Testis (tissue), 2 donors: Measurements from ENCODE around the gene GJA8.

Source experiments
- POLR2A ChIP-seq: fragments of 450-650 bp; IDR thresholded peaks from one replicate; pipeline ENCODE4 v1.6.1; 2017; ENCODE audit warnings: antibody characterized with exemption, mild to moderate bottlenecking, moderate library complexity
- TF ChIP-seq, protein P1 (sequence below), 3 experiments: fragments of 450-650 bp in 2 of 3; fragments of 200-600 bp in 1 of 3; sonication (generic) in 1 of 3; IDR thresholded peaks; one replicate each; pipeline ENCODE4 v1.5.1; 2016 to 2019; ENCODE audit warnings: antibody characterized with exemption in 3 of 3, mild to moderate bottlenecking in 2 of 3, moderate library complexity in 1 of 3

DNA sequence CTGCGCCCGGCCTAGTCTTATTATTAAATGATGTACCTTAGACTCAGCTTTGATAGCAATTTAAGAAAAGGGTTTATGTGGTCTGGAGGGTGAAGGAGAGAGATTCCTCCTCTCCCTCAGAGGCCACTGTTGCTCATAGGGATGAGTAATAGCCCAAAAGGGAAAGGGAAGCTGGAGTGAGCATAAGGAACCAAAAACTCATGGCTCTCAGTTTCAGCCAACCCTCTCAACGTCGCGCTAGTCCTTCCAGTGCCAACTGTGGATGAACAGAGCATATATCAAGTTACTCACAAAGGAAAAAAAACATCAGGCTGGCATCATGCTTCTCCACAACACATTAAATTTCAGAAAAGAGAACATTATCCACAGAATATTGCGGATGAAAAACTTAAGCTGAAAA is 17.3 kb downstream of the GJA8 start:
- TF ChIP-seq, protein P1, sequence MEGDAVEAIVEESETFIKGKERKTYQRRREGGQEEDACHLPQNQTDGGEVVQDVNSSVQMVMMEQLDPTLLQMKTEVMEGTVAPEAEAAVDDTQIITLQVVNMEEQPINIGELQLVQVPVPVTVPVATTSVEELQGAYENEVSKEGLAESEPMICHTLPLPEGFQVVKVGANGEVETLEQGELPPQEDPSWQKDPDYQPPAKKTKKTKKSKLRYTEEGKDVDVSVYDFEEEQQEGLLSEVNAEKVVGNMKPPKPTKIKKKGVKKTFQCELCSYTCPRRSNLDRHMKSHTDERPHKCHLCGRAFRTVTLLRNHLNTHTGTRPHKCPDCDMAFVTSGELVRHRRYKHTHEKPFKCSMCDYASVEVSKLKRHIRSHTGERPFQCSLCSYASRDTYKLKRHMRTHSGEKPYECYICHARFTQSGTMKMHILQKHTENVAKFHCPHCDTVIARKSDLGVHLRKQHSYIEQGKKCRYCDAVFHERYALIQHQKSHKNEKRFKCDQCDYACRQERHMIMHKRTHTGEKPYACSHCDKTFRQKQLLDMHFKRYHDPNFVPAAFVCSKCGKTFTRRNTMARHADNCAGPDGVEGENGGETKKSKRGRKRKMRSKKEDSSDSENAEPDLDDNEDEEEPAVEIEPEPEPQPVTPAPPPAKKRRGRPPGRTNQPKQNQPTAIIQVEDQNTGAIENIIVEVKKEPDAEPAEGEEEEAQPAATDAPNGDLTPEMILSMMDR (IDR thresholded peaks at IDR 0.05) = no peak
- no peak for TF ChIP-seq POLR2A
